NCI-H2227 treated with DMSO at 0.1 percent for 48 hours (cell line): Measurements from ENCODE around the gene PTGR3.

ENCODE experiments used
- DNase-seq: peaks from one replicate; lab custom pipeline; 2025; lab: John Stamatoyannopoulos, UW

Gene PTGR3

DNA sequence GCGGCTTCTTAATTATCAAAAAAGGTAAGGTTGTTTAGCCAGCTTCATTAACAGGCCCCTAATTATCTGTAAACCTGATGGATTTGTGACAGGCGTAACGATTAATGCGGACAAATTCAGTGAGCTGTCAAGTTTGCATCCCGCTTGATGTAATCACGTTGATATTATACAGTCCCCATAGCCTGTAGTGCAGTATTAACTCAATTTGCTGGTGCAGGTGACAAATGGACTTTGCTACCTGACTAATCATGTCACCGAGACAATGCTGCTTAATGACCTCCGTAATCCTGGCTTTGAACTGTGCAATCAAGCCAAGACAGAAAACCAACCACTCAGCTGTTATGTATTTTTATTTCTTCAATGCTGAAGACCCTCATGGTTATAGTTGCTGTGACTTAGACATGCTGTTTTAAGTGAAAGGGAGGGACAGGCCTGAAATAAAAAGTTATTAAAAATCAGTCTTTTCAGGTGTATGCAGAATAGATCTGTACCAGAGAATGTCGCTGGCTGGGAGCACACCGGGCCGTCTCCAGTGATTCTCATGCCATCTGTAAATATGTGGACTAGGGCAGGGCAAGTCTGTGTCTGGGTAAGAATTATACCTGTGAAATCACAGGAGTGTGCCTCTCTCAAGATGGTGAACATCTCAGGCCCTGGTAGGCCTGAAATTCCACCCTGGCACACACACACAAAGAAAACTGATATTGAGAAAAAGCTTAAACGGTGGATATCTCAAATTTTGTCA, 6.0 kb upstream of the PTGR3 start:
- no peak for DNase-seq

DNA sequence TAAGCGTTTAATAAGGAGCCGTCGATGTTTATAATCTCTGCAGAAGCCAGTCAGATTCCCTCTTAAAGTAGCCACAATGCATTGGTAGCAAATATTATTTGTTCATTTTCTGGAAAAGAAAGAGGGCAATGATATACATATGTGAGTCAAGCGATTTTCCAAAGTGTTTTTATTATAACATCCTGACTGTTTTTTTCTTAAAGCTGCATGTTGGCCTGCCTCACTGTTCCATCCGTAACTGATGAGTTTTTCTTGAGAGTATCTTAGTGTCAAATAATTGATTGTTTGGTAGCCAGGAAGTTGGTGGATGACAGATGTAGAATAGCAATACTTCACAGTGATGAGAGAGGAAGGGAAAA, 5.4 kb upstream of the PTGR3 start:
- DNase-seq = no peak

DNA sequence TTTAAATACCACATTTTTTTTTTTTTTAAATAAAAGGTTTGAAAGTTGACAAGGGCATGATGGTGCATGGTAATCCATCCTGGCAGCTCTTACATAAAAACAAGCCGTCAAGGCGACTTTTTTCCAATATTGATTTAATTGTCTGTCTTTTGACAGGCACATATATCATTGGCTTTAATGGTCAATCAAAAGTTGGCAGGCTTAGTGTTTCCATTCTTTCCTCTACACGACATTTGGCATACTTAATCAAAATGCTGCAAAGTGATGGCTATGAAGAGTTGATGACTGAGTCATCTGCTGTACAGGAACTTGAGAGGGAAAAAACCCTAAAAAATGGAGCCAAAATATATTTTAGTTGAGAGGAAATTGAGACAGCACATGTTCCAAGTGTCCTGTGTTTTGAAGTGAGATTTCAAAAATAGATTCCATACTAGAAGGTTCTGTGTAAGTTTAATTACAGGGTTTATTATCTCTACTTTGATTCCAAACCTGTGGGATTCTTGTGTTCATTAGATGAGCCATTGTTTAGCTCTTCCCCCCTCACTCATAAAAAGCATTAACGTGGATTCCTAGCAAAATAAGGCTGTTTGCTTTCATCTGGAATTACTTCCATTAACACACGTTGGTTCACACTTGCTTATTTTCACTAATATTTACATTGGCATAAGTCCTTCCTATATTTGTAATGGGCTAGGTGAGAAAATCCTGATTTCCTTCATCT, 4.8 kb upstream of the PTGR3 start:
- DNase-seq = no peak

DNA sequence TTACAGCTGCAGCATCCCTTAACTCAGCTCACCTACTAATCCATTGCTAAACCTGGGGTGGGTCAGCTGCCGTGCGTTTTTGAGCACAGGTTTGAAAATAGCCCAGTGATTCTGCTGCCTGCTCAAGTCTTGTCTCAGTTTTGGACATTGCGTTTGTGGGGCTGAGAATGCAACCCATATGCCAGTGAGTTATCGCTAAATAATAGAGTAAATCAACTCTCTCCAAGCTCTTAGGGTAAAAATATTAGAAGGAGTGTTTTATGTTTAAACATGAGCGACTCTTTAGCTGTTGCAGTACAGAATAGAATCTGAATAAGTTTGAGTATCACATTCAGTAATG, 3.8 kb upstream of the PTGR3 start:
- DNase-seq = no peak

DNA sequence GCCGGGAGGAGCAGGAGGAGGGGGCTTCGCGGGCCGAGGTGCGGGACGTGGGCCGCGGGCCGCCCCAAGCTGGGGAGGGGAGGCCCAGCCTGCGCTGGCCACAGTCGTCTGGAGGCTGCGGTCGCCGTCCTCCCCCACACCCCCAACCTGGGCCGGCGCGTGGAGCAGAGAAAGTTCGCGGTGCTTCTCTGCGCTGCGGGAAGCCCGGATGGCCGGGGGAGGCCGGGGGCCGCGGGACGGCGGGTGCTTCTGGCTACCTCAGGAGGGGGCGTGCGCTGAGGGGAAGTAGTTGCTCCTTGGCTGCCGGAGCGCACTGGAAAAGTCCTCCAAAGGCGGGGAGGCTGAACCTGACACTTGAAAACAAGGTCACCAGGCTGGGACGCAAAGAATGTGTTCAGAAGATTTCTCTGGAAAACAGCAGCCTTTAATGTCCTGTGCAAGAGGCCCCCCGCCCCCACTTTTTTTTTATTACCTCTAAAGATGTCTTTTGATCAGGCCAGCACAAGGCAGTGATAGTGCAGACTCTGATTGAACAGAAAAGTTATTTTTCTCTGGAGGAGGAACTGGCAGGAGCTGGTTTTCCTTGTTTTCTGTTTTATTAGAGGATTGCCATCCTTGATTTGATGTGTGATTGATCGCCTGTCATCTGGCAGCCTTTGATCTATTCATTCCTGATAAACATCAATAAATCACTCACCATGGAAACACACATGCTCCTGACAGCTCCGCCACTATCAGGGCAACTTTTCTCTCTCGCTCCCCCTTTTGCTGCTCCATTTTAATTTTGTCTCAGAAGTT, 3.2 kb upstream of the PTGR3 start:
- no peak for DNase-seq

DNA sequence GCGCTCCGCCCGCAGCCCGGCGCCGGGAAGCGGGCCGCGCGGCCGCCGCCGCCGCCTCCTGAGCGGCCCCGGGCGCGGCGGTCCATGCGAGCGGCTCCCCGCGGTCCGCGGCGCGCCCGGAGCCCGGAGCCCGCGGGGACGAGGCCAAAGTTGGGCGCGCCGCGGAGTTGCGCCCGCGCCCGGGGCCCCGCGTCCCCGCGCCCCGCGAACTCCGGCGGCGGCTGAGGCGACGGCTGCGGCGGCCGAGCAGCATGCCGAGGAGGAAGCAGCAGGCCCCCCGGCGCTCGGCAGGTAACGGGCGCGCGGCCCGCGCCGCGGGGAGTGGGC, 2.6 kb upstream of the PTGR3 start:
- no peak for DNase-seq

DNA sequence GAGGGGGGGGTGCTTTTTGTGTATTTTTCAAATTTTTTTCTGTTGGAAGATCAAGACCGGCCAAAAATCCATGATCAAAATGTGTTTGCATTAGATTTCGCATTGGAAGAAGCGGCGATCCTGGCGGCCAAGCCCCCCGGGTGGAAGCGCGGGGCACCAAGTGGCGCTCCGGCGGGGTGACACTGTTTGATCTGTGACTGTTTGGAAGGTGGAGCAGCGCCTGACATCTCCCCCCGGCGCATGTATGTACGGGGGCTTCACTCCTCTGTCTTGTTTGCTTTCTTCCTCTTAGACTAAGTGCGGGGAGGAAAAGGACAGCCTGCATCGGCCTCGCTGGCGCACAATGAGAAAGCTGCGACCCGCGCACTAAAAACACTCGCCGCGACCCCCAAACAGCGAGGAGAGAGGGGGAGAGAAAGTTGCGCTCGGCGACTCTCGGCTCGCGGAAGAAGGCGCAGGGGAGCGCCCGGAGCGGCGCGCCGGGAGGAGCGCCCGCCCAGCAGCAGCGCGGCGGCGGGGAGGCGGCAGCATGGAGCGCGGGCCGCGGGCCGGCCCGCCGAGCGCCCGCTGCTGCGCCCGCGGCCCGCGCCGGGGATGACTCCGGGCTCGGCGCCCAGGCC, 2.2 kb upstream of the PTGR3 start:
- DNase-seq = no peak

DNA sequence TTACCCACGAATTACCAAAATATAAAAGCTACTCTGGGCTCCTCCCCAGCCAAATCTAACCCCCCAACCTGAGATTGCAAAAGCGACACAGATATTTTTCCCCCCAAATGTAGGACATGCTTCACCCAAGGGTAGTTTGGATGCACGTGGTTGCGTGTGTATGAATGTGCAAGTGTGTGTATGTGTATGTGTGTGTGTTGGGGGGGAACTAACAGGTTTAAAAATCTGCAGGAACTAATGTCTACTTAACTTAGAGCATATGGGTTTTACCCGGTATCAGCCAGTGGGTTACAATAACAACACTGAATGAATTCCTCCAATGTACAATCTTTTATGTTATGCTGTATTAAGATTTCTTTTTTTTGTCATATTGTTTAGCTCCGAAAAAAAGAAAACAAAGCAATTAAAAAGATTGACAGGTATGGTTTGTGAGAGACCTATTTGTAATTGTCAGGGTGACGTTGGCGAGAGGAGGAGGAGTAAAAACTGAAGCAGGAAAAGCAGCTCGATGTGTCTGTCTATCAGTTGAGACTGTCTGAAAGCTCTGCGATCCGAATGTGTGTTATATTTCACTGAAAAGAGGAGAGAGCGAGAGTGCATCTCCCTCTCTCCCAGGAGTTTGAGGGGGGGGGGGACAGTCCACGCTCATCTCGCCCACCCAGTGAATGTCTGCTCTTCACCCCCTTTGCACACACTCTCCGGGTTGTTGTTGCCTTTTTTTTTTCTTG, 1.5 kb upstream of the PTGR3 start, which contains the start of gene TSHZ1:
TSS of gene TSHZ1 (plus strand) at position 524 of the 728 bp plus-strand sequence. CDS start 1,080 bp downstream, outside the sequence.
- DNase-seq = peak; percentile 85

DNA sequence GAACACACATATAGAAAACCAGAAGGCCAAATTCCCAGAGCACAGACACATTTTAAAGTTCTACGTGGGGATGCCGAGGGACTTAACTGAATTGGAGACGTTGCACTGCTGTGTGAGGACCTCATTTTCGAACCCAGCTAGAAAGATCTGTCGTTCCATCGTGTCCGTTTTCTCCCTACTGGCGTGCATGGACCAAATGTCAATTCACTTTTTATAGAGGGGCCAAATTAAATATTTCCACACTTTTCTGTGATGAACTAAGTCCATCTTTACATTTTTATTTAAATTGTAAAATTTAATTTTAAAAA, 966 bp upstream of the PTGR3 start:
- no peak for DNase-seq

DNA sequence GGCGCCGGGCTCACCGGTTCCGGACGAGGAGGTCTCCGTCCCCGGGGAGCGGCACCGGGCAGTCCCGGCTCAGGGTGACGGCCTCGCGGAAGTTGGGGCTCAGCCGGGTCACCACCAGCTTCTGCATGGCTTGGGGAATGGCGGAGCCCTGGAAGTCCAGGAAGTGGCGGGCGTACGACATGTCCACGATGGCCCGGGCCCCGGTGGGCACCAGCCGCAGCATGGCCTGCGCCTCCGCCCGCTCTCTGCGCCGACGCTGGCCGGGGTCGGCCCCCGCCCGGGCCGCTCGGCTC, 157 bp downstream of the PTGR3 start:
- DNase-seq = no peak

DNA sequence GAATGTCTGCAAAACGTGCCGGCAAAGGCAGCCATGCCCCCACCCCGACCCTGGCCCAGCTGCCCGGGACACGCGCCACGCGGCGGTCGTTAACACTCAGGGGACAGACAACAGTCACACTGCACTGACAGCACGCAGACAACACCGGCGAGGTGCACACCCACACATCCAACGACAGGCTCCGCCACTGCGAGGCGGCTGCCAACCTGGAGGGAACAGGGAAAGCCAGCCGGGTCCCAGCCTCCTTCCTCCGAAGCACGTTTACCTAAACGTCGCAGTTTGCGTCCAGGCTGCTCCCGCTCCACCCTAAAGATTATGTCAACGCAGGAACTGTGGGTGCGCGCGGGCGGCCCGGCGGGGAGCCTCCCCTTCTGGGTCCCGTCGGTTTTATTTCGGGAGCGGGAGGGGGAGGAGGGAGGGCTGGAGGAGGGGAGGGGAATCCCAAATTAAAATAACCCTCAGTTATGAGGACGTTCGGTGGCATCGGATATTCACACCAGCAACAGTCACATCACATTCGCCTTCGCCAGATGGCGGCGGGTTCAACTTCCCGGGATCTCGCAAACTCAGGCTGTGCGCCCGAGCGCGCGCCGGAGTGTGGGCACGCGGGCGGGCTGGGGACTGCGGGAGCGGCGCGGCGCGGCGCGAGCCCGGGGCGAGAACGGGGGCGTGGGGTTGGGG, 644 bp downstream of the PTGR3 start:
- DNase-seq = no peak

DNA sequence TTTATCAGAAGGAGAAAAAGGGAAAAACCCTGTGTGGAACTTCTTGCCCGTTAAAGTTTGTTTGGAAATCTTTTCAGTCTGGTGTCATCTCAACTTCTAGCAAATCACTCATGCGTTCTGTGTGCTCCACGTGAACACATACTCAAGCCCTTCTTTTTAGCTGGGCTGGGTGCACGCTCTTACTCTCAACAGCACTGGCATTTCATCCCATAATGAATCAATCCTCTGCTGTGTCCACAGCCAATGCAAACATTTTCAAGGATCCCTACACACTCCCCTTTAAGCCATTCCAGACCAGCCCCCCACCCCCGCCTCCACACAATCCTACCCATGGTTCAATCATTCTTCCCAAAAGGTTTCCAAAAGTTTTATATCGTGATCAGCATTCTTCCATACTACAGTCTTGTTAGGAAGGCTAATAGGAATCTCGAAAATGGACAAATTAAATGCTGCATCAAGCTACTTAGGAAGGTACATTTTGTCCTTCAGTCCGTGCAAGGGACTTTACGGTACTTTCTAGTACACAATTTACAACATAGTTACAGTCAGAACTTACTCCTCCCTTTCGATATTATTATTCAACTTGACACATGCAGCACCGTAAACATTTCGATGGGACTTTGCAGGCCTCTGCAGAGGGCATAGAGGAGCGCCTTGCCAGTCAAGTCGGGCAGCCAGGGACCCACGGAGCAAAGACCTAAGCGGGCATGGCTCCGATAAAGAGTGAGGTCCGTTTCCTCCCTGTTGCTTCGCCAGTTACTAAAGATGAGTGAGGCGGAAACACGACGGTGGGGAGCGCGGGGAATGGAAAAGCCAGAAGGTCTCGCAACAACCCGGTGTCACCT, 1.4 kb downstream of the PTGR3 start:
- no peak for DNase-seq

DNA sequence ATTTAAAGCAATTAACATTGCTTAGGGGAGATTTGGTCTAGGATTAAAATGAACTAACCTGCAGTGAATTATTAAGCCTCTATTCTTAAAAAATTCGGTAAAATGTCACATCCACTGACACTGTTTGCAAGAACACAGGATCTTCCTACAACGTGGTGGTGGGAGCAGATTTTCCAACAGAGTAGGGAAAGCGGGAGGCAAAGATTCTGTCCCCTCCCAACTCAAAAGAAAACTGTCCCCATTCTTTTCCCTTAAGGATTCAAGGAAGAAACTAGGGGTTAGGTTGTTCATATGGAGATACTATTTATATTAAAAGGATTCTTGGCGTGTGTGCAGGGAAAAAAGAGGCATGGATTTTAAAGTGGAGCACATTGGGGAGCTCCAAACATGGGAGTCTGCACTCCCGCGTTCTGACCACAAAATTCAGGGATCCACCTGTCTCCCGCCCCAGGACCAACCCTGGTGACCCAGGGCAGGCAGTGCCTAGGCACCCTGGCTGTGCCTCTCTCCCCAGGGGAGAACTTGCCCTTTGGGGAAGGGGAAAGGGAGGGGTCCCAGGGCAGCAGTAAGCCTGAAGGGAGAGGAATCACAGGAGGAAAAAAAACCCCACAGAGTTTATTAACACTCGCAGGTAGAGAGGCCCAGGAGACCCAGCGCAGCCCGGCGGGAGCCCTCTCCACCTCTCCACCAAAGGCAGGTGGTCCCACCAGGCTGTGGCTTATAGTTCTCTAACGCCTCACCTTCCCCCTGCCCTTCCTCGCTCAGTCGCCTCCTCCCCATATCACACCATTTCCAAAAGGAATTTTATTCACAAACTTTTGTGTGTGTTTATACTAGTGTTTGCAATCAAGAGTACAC, 2.3 kb downstream of the PTGR3 start:
- DNase-seq = no peak

DNA sequence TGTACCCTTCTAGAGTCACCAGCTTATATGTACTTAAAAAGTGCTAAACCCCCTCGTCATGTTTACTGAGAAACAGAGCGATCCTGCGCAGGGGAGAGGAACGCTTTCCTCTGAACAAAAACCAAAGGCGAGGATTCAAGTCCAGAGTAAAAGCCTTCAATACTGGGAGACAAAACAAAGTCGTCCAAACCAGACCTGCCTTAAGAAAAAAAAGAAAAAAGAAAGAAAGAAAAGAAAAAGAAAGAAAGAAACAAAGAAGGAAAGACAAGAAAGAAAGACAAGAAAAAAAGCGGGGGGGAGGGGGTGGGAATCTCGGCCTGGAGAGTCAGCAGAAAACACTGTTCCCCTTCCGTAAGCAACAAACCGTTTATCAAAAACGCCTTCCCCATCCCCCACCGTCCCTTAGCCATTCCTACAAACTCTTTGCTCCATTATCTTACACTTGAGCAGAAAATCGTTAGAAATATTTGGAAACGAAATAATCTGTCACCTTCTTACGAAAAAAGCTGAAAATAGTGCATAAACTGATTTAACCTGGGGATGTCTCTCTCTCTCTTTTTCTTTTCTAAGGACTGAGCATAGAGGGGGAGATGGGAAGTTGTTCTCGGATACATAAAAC, 3.3 kb downstream of the PTGR3 start:
- DNase-seq = no peak

DNA sequence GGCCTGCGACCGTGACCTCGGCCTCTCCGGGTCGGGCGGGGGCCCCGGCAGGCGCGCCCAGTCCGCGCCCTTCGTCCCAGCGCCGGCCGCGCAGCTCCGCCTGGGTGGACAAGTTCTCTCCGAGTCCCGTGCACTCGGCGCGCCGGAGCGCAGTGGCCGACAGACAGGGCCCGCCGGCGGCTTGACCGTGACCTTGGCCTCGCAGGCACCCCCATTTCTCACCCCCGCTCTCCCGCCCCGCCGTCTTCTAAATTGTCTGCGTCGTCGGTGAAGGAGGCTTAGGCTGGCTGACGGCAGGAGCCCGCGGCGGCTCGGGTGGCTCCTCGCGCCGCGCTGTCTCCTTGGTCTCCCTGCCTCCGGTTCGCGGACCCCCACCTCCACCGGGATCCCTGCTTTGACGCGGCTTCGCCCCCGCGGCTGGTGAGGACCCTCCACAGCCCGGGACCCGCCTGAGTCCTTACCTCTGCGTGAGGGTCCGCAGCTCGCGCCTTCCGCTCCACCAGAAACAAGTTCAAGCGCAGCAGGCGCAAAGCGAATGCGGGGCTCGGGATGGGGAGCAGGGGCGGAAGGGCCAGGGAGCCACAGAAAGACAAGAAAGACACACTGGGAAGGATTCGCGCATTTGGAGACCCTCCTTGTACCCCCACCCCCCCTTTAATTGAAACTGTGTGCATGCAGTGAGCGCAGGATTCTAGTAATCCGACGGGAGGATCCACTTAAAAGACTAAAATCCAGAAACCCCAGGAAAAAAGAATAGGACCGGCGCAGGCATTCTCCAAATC, 4.0 kb downstream of the PTGR3 start:
- DNase-seq = no peak

DNA sequence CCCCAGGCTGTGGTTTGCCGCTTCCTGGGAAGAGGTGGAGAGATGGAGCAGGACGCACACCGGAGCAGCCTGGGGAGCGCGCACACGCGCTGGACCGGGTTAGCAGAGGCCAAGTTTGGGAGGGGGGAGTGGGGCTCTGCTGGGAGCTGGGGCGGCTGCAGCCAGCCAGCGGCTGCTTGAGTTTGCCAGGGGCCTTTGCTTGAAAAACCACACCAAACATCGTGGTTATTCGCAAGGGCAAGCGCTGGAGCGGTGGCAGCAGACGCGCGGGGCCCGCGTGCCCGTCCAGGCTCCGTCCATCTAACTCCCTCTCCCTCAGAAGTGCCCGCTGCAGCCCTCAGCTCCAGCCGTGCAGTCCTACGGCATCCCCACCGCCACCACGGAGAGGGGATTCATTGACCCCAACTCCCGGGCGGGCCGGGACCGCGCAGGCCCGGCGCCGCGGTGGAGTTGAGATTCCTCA, 4.6 kb downstream of the PTGR3 start:
- no peak for DNase-seq

DNA sequence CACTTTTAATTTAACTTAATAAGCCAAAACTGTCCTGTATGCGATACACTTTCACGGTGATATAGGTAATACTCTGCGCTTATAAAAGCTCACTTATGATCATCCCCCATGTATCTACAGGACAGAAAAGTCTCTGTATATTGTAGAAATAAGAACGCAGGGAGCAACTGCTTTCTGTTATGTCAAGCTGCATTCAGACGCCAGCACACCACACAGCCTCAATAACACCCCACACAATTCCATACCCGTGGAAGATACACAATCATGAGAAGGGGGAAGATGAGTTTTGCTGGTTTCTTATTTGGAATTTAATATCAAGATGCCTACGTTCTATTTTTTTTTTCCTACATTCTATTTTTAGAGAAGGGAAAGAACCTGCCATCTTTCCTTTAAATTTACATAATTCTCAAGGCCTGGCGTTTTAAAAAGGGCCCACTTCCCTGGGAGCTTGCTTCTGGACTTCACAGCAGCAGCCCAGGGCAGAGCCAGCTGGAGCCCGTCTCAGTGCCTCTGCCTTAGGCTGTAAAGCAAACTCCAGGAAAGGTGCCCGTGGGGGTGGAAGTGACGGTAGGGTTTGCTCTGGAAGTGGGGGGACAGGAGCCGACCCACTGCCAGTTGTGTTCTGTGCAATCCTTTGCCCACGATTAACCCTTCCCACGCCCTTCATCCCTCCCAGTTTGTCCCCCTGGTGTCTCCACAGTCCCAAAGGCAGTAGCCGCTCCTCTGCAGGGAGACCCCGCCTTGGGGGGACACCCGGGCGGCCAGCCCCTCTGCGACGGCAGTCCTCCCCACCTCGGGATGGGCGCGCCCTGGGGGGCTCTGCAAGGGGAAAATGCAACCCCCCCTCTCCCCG, 5.3 kb downstream of the PTGR3 start:
- DNase-seq = no peak
